Measurements from ENCODE around the gene MRPL58.
"Not testable (repeated sequence)": the region's sequence is repeated elsewhere in the genome, so short reads cannot be mapped to it uniquely, and the experiment has no call there.

Gene MRPL58

DNA sequence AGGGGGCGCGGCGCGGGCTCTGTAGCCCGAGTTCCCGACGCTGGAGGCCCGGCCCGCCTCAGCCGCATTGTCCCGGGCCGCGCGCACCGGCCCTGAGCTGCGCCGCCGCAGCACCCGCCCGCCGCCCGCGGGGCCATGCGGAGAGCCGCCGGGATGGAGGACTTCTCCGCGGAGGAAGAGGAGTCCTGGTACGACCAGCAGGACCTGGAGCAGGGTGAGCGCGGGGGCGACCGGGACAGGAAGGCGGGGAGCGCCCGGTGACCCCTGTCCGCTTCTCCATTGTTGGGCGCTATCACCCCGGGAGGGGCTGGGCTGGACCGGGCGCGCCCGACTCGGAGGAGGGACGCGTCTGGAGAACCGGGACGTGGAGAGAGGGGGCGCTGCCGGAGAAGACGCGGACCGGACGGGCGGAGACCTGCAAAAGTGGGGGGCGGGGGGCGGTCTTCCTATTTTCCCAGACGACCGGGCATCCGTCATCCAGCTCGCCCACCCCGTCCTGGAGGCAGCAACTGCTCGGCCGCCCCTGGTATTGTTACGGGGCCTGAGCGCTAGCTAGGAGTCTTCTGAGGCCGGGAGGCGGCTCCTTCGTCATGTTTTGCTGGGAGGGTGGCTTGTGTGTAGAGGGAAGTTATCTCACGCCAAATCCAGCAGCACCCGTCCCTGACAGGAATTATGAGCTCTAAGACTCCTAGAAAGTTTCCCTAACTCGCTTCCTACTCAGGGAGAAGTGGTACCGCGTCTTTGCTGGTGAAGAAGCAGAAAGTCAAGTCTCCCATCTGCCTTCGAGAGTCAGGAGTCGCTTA is 24.4 kb upstream of the MRPL58 start:
- no peak for FAIRE-seq

DNA sequence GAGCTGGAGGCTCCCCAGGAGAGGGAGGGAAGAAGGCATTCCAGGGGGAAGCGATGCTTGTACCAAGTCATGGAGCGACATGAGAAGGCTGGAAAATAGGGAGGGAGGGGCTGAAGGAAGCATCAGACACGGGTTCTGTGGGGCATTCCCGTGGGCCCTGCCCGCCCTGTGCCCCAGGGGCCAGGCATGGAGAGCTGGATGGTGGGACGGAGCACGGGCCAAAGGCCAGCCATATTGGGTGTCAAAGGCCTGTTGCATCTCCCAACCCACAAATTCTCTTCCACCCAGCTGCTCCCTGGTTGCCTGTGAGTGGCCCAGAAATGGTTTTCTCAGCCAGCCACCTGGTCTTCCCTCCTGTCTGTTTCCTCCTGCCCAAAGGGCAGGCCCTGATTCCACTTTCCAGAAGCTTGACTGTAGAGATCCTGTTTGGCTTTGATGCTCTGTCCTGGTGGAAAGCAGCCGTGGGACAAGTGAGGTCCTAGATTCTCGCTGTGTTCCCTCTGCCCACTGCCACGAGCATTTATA is 21.8 kb upstream of the MRPL58 start:
- no peak for FAIRE-seq

DNA sequence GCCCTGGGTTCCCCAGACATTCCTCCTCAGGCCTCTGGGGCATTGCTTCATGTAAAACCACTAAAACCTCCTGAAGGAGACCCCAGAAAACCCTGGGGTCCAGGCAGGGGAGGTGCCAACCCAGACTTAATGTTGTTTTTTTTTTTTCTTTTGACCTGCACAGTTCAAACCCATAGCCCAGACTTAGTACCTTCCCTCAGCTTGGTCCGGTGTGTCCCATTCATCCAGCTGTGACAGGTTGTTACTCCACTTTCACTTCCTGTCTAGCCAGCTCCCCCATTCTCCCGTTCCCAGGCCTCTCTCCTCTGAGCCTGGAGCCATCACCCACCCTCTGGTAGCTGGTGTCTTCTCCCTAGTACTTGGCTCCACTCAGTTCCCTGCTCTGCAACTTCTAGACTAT is 20.2 kb upstream of the MRPL58 start:
- no peak for FAIRE-seq

DNA sequence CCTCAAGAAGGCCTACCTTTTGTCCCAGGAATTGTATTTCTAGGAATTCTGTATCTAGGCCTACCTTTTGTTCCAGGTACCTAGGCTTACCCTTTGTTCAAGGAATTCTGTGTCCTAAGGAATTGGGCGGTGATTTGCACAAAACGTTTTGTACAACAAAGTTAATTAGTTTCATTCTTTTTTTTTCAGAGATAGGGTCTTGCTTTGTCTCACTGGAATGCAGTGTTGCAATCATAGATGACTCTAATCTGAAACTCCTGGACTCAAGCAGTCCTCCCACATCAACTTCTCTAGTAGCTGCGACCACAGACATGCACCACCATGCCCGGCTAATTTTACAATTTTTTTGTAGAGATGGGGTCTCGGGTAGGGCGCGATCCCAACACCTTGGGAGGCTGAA is 18.0 kb upstream of the MRPL58 start:
- FAIRE-seq = no peak

DNA sequence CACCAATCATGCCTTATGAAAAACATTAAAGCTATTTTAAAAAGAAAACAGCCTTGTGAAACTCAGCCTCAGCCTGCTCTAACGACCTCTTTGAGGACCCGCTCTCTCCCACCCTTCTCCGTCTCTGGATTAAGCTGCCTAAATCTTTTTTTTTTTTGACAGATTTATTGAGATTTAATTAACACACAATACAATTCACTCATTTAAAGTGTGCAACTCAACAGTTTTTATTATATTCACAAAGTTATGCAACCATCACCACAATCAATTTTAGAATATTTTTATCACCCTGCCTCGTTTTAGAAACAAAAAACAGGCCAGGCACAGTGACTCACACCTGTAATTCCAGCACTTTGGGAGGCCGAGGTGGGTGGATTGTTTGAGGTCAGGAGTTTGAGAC is 16.6 kb upstream of the MRPL58 start:
- peak; percentile 66 for FAIRE-seq

- no peak for FAIRE-seq
These were observed 13.7 kb upstream of the MRPL58 start for GRCh38 chr17:74998783-74999182.

DNA sequence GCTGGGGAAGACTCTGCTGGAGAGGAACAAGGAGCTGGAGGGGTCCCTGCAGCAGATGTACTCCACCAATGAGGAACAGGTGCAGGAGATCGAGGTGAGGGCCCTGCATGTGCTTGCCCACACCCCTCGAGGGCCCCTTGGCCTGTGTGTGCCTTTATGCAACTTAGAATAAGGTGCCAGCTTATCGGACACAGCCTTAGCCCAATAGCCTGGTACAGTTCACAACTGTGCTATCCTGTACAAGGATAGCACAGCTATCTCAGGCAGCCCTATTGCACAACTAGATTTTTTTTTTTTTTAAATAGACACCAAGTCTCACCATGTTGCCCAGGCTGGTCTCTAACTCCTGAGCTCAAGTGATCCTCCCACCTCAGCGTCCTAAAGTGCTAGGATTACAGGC is 12.9 kb upstream of the MRPL58 start:
- no peak for FAIRE-seq

GRCh38 chr17:75001915-75002843 is 10.3 kb upstream of the MRPL58 start:
- FAIRE-seq = no peak

GRCh38 chr17:75003070-75003956 is 9.2 kb upstream of the MRPL58 start:
- FAIRE-seq = no peak

DNA sequence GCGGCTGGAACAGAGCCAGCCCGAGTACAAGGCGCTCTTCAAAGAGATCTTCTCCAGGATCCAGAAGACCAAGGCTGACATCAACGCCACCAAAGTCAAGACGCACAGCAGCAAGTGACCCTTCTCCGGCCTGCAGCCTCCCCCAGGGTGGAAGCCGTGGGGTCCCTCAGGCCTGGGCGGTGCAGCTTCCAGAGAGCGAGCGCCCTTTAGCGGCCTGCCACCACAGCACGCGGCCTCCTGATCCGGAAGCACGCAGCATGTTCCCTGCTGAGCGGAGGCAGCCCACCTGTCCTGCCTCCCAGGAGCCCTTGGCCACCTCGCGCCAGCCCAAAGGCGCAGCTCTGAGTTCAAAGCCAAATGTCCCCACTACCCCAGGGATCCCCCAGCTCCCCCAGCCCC is 8.5 kb upstream of the MRPL58 start:
- FAIRE-seq = no peak

DNA sequence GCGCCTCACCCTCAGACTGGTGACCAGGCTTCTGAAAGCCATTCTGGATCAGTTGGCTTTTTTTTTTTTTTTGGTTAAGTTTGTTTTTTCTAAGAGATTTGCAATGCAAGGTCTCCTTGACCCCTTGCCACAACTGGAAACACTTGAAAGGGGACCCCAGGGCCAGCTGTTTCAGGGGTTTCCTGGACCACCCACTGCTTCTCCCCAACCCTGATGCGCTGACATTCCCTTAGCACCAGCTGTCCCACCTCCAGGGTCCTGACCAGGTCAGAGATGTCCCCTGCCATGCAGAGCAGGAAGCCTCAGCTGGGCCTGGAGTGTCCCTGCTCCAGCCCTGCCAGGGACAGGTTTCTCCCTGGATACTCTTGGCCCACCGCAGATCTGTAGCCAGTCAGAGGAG is 8.1 kb upstream of the MRPL58 start:
- FAIRE-seq = no peak

DNA sequence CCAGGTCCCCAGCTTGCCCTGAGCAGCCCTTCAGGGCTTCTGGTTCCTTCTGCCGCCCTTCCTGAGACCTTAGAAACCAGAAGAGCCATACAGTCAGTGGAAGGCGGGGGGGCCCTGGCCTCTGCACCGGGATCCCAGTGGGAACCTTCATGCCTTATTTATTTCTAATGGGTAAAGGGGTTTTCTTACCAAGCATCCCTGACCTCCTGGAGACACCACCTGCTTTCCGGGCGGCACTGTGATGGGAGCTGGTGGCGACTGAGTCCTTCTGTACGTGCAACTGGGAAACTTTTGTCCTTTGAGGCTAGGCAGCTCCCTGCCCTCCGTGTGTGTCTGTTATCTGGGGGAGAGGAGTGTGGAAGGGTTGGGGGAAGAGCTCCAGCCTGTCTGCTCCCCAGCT is 7.2 kb upstream of the MRPL58 start:
- FAIRE-seq = no peak

GRCh38 chr17:75006084-75006483 is 6.4 kb upstream of the MRPL58 start:
- not testable (repeated sequence) for FAIRE-seq

- no peak for FAIRE-seq
These were observed 5.8 kb upstream of the MRPL58 start for GRCh38 chr17:75006653-75007052.

DNA sequence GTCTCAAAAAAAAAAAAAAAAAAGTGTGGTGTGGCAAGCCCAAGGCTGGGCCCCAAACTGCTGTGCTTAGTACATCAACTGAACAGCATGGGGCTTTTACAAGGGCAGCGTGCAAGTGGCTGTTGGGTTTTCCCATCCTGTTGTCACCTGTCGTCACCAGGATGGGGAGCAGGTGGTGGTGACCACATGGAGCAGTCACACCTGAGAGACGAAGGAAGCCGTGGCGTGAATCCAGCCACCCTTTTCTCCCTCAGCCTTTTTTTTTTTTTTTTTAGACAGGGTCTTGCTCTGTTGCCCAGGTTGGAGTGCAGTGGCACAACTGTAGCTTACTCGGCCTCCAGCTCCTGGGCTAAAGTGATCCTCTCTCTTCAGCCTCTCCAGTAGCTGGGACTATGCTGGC is 4.1 kb upstream of the MRPL58 start:
- no peak for FAIRE-seq

DNA sequence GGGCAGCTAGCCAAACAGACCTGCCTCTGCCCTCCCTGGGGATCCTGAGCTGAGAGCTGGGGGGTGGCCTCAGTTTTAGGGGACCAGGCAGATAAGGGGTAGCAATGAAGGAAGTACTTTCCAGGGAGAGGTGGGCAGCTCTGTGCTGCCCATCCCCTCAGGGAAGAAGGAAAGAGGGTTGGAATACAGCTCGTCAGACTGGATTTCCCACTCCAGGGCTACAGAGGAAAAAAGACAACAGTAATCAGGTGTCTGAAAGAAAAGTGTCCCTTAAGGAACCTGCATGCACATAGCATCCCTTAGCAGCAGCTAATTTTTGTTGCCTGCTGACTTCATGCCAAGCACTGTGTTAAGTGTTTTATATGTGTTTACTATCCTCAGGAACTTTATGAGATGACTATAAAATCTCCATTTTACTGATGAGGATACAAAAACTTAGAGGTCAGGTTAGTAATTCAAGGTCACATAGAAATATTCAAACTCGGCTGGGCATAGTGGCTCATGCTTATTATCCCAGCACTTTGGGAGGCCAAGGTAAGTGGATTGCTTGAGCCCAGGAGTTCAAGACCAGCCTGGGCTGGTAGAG is 3.2 kb upstream of the MRPL58 start:
- peak; percentile 31 for FAIRE-seq

DNA sequence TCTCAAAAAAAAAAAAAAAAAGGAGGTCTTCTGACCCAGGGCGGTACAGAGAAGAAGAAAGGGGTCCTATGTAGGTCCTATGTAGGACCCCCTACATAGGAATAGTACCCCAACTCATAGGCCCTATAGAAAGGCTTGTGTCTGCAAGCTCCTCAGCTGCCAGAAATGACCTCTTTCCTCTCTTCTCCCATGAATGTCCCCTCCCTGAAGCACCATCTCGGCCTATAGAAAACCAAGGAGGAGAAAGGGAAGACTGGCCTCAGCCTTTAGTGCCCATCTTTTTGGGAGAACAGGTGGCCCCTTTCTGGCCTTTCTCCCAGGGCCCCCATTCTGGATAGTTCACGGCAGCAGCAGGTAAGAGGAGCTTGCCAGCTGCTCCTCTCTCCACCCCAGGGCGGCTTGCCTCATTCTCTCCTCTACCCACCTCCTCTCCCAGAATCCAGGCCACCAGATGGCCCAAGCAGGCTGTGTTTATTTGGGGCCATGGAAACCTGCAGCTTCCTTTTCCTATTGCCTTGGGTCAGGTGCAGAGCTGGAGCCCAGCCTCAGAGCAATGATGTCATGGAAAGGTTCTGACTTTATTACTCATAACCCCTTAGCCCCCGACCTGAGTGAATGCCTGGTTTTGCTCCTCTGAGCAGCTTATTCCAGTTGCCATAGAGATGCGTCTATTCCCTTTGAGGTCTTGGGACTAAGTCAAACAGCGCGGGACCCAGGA is 1.6 kb upstream of the MRPL58 start:
- no peak for FAIRE-seq

GRCh38 chr17:75011401-75012095 is 922 bp upstream of the MRPL58 start:
- FAIRE-seq = peak; percentile 29

GRCh38 chr17:75012096-75012345 is 449 bp upstream of the MRPL58 start:
- FAIRE-seq = no peak

DNA sequence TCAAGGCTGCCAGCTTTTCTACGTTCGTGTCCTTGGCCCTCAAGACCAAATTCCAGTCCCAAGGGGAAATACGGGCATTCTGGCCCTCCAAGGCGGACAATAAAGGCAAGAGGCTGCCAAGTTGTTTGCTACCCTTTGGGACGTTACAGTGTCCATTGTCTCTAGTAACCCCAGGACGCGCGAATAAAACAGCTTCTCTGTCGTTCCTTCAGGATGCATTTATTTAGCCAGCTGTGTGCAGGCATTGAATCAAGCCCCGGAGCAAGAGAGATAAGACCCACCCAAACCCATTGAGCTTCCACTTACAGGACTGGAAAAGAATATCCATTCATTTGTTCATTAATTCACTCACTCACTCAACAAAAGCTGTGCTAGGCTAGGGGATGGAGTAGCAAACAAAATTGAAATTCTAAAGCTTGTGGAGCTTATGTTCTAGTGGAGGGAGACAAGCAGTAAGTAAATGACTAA is 656 bp downstream of the MRPL58 start:
- FAIRE-seq = no peak

DNA sequence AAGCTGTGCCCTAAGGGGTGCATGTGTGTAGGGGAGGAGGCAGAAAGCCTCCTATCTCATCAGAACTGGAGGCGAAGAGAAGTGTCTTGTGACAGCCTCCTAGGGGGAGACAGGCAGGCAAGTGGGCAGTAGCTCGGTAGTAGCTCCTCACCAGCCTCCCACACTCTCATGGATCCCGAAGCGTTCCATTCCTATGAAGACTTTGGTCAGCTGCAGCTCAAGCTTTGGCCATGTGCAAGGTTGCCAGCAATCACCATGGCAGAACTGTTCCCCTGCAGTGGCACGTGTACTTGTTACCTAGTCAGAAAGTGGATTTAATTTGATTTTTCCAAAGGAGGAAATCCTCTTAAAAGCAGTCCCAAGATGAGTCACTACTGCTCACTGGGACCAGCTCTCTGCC is 6.7 kb downstream of the MRPL58 start:
- FAIRE-seq = no peak
